ENCODE data around the gene AJM1. TPM values are rescaled to one million over a fixed set of nuclear protein-coding genes. Genes with fewer than 3 reads are reported as not detected.
A peak's percentile ranks its signal among the peaks of the same experiment; 100 is the strongest.
"Not testable (repeated sequence)": the region's sequence is repeated elsewhere in the genome, so short reads cannot be mapped to it uniquely, and the experiment has no call there.

The AJM1 gene
- total RNA-seq, 1 experiment from 2014 or later: 3.1 TPM

GRCh38 chr9:136854113-136854841 lies 12.0 kb downstream of the AJM1 start:
- DNase-seq (ENCODE audit: low read depth): no peak

GRCh38 chr9:136854842-136855460 lies 12.7 kb downstream of the AJM1 start:
- no peak for DNase-seq (ENCODE audit: low read depth)

GRCh38 chr9:136855461-136856078 lies 13.3 kb downstream of the AJM1 start:
- no peak for DNase-seq (ENCODE audit: low read depth)

- no peak for DNase-seq (ENCODE audit: low read depth)
Observed at GRCh38 chr9:136856079-136856476, 13.8 kb downstream of the AJM1 start.

GRCh38 chr9:136856541-136857141 lies 14.4 kb downstream of the AJM1 start:
- no peak for DNase-seq (ENCODE audit: low read depth)

GRCh38 chr9:136857166-136857565 lies 14.9 kb downstream of the AJM1 start:
- DNase-seq (ENCODE audit: low read depth): no peak

GRCh38 chr9:136857581-136858412 lies 15.5 kb downstream of the AJM1 start:
- DNase-seq (ENCODE audit: low read depth): no peak

GRCh38 chr9:136858452-136858843 lies 16.2 kb downstream of the AJM1 start:
- DNase-seq (ENCODE audit: low read depth): no peak

GRCh38 chr9:136858844-136859757 lies 16.8 kb downstream of the AJM1 start:
- DNase-seq (ENCODE audit: low read depth): peak; percentile 29

- DNase-seq (ENCODE audit: low read depth): no peak
Observed at GRCh38 chr9:136860529-136860928, 18.3 kb downstream of the AJM1 start.

GRCh38 chr9:136860933-136861873 lies 18.9 kb downstream of the AJM1 start:
- no peak for DNase-seq (ENCODE audit: low read depth)

- no peak for DNase-seq (ENCODE audit: low read depth)
Observed at GRCh38 chr9:136861874-136862457, 19.7 kb downstream of the AJM1 start.

GRCh38 chr9:136862849-136863622 lies 20.8 kb downstream of the AJM1 start:
- no peak for DNase-seq (ENCODE audit: low read depth)

GRCh38 chr9:136863623-136864273 lies 21.5 kb downstream of the AJM1 start:
- DNase-seq (ENCODE audit: low read depth): no peak

GRCh38 chr9:136865041-136865767 lies 22.9 kb downstream of the AJM1 start:
- DNase-seq (ENCODE audit: low read depth): no peak

GRCh38 chr9:136865768-136866103 lies 23.5 kb downstream of the AJM1 start:
- no peak for DNase-seq (ENCODE audit: low read depth)

GRCh38 chr9:136866898-136867421 lies 24.7 kb downstream of the AJM1 start:
- not testable (repeated sequence) for DNase-seq (ENCODE audit: low read depth)
